ENCODE data around the gene FTO.

GRCh38 chr16:53973021-53973420 lies 269.1 kb downstream of the FTO start:
- TF ChIP-seq, protein P1, sequence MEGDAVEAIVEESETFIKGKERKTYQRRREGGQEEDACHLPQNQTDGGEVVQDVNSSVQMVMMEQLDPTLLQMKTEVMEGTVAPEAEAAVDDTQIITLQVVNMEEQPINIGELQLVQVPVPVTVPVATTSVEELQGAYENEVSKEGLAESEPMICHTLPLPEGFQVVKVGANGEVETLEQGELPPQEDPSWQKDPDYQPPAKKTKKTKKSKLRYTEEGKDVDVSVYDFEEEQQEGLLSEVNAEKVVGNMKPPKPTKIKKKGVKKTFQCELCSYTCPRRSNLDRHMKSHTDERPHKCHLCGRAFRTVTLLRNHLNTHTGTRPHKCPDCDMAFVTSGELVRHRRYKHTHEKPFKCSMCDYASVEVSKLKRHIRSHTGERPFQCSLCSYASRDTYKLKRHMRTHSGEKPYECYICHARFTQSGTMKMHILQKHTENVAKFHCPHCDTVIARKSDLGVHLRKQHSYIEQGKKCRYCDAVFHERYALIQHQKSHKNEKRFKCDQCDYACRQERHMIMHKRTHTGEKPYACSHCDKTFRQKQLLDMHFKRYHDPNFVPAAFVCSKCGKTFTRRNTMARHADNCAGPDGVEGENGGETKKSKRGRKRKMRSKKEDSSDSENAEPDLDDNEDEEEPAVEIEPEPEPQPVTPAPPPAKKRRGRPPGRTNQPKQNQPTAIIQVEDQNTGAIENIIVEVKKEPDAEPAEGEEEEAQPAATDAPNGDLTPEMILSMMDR (IDR thresholded peaks at IDR 0.05): no peak
- no peak for TF ChIP-seq POLR2A (IDR thresholded peaks at IDR 0.05)

All from tibial nerve (tissue), 3 donors.